Breast epithelium (tissue), 4 donors: ENCODE measurements around the gene KIF11. TPM values are rescaled to one million over a fixed set of nuclear protein-coding genes. Genes with fewer than 3 reads are reported as not detected.

Experiments used
- DNase-seq, 2 donors: peaks; one replicate each; pipeline ENCODE4 v3.0.0-alpha.2; 2019; ENCODE audit warnings: low spot score in 2 of 2
- H3K27ac ChIP-seq, 2 donors: fragments of 200-600 bp; sonication (generic) in 1 of 2; one replicate each; pipeline ENCODE4 v1.5.1; 2016 to 2019; ENCODE audit warnings: mild to moderate bottlenecking in 1 of 2
- H3K27me3 ChIP-seq, 2 donors: fragments of 200-600 bp; sonication (generic) in 1 of 2; one replicate each; pipeline versions ENCODE4 v1.5.1 to v1.6.0; 2017 to 2019; ENCODE audit warnings: control low read depth in 1 of 2, mild to moderate bottlenecking in 1 of 2
- H3K36me3 ChIP-seq: fragments of 200-600 bp; one replicate; pipeline ENCODE4 v1.5.1; 2019
- H3K4me1 ChIP-seq, 2 donors: fragments of 200-600 bp; sonication (generic); one replicate each; pipeline ENCODE4 v1.5.1; 2016 to 2019; ENCODE audit warnings: control low read depth in 1 of 2
- H3K4me3 ChIP-seq, 3 donors: fragments of 200-600 bp; sonication (generic); 1 replicate in 2 of 3; 2 replicates in 1 of 3; pipeline ENCODE4 v1.5.1; 2016 to 2019; ENCODE audit warnings: mild to moderate bottlenecking in 3 of 3, moderate library complexity in 2 of 3
- H3K9me3 ChIP-seq, 2 donors: fragments of 200-600 bp; sonication (generic) in 1 of 2; one replicate each; pipeline ENCODE4 v1.5.1; 2016 to 2019; ENCODE audit warnings: control low read depth in 1 of 2
- POLR2A ChIP-seq: fragments of 450-650 bp; IDR thresholded peaks from one replicate; pipeline ENCODE4 v1.6.1; 2016; ENCODE audit warnings: antibody characterized with exemption, mild to moderate bottlenecking, moderate library complexity
- POLR2AphosphoS5 ChIP-seq, 3 donors: sonication (generic); formaldehyde crosslinking; IDR thresholded peaks; one replicate each; pipeline ENCODE4 v1.6.1; 2017; ENCODE audit warnings: antibody characterized with exemption in 3 of 3
- intact Hi-C: fragments of 100-400 bp; cut with DNase I; formaldehyde crosslinking; loops from one replicate; pipeline ENCODE4 v1.15.1; 2023; ENCODE audit warnings: low total_unique reads
- total RNA-seq, 3 donors: library from RNA; depleted of rRNA; stranded (reverse); fragments of >200 nt; gene quantifications; one replicate each; pipeline ENCODE4 v1.1.0, GENCODE V29; 2016
- TF ChIP-seq, protein P1 (sequence below), 3 donors: fragments of 450-650 bp; IDR thresholded peaks; one replicate each; pipeline ENCODE4 v1.5.1; 2016 to 2017; ENCODE audit warnings: antibody characterized with exemption in 3 of 3, mild to moderate bottlenecking in 3 of 3, moderate library complexity in 3 of 3

Gene KIF11
- total RNA-seq, 3 donors from 2014 or later, result 0.66 to 2.6 (median 1.6) TPM

DNA sequence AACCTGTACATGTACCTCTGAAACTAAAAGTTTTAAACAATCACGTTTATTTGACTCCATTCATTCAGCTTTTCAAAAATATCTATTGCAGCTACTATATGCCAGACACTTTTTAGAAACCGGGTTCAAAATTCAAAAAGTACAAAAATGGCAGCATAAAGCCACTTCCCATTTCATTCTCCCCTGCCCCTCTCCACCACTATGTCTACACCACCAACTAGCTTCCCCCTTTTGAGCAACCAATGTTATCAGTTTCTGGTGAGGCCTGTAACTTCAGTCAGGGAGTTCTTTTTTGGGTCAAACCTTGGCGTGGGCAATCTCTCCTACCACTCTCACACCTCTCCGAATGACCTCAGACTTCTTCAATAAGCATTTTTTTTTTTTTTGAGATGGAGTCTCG, 85.3 kb downstream of the KIF11 start:
- no peaks in the 10 kb centered on the region for H3K27me3 ChIP-seq
- H3K9me3 ChIP-seq, result no peaks in the 10 kb centered on the region
- H3K4me3 ChIP-seq, result no peak overlapping the region

DNA sequence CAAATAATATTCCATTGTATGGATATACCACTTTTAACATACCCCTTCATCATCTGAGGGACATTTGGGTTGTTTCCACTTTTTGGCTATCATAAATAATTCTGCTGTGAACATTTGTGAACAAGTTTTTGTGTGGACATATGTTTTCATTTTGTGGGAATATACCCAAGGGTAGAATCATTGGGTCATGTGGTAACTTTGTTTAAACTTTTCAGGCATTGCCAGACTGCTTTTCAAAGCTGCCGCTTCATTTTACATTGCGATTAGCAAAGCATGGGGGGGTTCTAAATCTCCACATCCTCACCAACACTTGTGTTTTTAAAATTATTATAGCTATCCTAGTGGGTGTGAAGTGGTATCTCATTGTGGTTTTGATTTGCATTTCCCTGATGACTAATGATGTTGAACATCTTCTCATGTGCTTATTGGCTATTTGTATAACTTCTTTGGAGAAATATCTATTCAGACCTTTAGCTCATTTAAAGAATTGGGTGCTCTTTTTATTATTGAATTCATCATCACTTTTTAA, 88.4 kb downstream of the KIF11 start:
- Histone ChIP-seq H3K27ac (no peak overlapping the region), H3K27me3 (no peaks in the 10 kb centered on the region), H3K9me3 (peaks cover 0 to 13% of the 10 kb centered on the region in 2 donors), H3K4me1 (no peaks in the 10 kb centered on the region), H3K36me3 (no peaks in the 10 kb centered on the region), H3K4me3 (no peak overlapping the region)
- no peak for DNase-seq
- intact Hi-C loops, result no loop called here
- TF ChIP-seq POLR2A, result no peak
- TF ChIP-seq POLR2AphosphoS5 (IDR thresholded peaks at IDR 0.05), result no peak
- TF ChIP-seq, protein P1, sequence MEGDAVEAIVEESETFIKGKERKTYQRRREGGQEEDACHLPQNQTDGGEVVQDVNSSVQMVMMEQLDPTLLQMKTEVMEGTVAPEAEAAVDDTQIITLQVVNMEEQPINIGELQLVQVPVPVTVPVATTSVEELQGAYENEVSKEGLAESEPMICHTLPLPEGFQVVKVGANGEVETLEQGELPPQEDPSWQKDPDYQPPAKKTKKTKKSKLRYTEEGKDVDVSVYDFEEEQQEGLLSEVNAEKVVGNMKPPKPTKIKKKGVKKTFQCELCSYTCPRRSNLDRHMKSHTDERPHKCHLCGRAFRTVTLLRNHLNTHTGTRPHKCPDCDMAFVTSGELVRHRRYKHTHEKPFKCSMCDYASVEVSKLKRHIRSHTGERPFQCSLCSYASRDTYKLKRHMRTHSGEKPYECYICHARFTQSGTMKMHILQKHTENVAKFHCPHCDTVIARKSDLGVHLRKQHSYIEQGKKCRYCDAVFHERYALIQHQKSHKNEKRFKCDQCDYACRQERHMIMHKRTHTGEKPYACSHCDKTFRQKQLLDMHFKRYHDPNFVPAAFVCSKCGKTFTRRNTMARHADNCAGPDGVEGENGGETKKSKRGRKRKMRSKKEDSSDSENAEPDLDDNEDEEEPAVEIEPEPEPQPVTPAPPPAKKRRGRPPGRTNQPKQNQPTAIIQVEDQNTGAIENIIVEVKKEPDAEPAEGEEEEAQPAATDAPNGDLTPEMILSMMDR (IDR thresholded peaks at IDR 0.05), result no peak

More for the DNA sequence above, 85.3 kb downstream of the KIF11 start:
- intact Hi-C loops, result no loop called here
- no peaks in the 10 kb centered on the region for H3K4me1 ChIP-seq
- no peak for DNase-seq
- H3K36me3 ChIP-seq, result no peaks in the 10 kb centered on the region
- TF ChIP-seq POLR2AphosphoS5 (IDR thresholded peaks at IDR 0.05), result no peak
- TF ChIP-seq POLR2A, result no peak
- TF ChIP-seq, protein P1 (IDR thresholded peaks at IDR 0.05), result no peak
- no peak overlapping the region for H3K27ac ChIP-seq

DNA sequence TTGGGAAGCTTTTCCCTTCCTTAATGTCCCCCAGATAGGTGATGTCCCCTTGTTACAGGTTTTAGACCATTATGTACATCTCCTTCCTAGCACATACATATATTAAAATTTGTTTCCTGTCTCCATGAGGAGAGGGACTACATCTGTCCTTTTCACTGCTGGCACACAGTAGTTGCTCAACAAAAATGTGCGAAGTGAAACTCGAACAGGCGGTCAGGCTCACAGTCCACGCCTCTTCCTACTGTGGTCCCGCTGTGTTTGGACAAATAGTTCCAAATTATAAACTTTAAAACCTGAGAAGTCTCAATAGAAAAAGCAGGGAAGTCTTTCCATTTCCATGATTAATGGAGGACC, 95.6 kb downstream of the KIF11 start:
- Histone ChIP-seq H3K4me3 (peak overlapping the region; percentile 61 to 75 (median 71)), H3K27me3 (peaks cover 0 to 7% of the 10 kb centered on the region in 2 donors), H3K4me1 (no peaks in the 10 kb centered on the region), H3K36me3 (no peaks in the 10 kb centered on the region), H3K9me3 (peaks cover 0 to 13% of the 10 kb centered on the region in 2 donors), H3K27ac (peak overlapping the region in 1 of 2 donors; percentile 70)
- TF ChIP-seq, protein P1 (IDR thresholded peaks at IDR 0.05), result no peak
- TF ChIP-seq POLR2A, result no peak
- no peak for TF ChIP-seq POLR2AphosphoS5 (IDR thresholded peaks at IDR 0.05)
- intact Hi-C loops, result no loop called here
- no peak for DNase-seq

DNA sequence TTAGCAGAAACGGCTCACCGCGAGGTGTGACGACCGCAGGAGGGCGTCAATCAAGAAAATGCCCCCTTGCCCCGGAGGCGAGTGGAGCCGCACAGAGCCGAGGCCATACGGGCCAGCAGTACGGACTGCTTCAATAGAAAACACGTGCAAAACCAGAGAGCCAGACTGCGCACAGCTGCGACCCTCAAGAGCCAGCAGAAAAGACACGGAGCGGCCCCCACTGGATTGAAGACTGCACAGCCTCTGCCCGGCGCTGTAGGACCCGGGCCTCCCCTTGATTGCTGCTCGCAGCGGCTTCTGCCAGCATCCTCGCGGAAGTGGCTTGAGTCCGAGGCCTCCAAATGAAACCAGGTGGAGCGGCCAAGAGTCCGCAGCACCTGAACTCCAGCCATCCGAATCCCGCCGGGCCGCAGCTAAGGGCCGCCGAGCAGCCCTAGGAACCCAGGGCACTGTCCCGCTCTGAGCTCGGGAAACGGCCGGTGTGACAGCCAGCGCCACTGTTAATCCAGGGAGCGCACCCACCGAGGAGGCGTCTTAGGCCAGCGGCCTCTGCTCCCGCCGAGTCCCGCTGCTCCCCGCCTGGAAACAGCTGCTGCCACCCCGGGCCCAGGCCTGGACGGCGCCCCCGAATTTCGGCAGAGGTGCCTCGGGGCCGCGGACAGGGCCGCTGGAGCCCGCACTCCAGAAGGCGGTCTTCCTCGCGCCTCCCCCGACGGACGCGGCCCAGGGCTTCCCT, 96.2 kb downstream of the KIF11 start:
- no peak for DNase-seq
- H3K4me1 ChIP-seq, result no peaks in the 10 kb centered on the region
- H3K9me3 ChIP-seq, result peaks cover 0 to 13% of the 10 kb centered on the region in 2 donors
- intact Hi-C loops, result no loop called here
- TF ChIP-seq POLR2A, result no peak
- TF ChIP-seq POLR2AphosphoS5 (IDR thresholded peaks at IDR 0.05), result no peak
- TF ChIP-seq, protein P1 (IDR thresholded peaks at IDR 0.05), result no peak
- H3K27me3 ChIP-seq, result peaks cover 0 to 7% of the 10 kb centered on the region in 2 donors
- H3K36me3 ChIP-seq, result no peaks in the 10 kb centered on the region
- H3K27ac ChIP-seq, result peak overlapping the region; percentile 70 to 79
- H3K4me3 ChIP-seq, result peak overlapping the region; percentile 61 to 75 (median 71)

DNA sequence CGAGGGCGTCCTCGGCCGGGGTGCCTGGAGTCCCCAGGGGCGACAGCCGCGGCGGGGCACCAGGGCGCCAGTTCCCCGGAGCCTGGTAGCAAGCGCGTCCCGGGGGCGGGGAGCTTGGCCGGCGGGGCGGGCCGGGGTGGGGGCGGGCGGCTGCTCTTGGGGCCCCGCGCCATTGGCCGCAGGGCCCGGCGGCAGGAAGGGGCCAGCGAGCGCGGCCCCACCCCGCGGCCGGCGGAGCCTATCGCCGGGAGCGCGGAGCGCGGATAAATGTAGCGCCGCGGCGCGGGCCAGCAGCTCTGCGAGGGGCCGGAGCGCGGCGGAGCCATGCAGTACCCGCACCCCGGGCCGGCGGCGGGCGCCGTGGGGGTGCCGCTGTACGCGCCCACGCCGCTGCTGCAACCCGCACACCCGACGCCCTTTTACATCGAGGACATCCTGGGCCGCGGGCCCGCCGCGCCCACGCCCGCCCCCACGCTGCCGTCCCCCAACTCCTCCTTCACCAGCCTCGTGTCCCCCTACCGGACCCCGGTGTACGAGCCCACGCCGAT, 96.8 kb downstream of the KIF11 start, which contains the start of gene HHEX:
HHEX (plus strand) TSS at position 293 of the 548 bp plus-strand sequence; CDS start at position 325, 32 bp downstream.
- H3K9me3 ChIP-seq, result peaks cover 0 to 13% of the 10 kb centered on the region in 2 donors
- TF ChIP-seq, protein P1 (IDR thresholded peaks at IDR 0.05), result no peak
- TF ChIP-seq POLR2AphosphoS5 (IDR thresholded peaks at IDR 0.05) (no peak), POLR2A (no peak)
- no peaks in the 10 kb centered on the region for H3K36me3 ChIP-seq
- DNase-seq, result no peak
- intact Hi-C loops, result no loop called here
- no peaks in the 10 kb centered on the region for H3K4me1 ChIP-seq
- H3K4me3 ChIP-seq, result peak within 1 kb of the TSS; percentile 61 to 75 (median 71)
- peak within 1 kb of the TSS; percentile 70 to 79 for H3K27ac ChIP-seq
- H3K27me3 ChIP-seq, result peaks cover 0 to 7% of the 10 kb centered on the region in 2 donors
